ENCODE results near the gene MARCHF2.
"Not testable (repeated sequence)": the region's sequence is repeated elsewhere in the genome, so short reads cannot be mapped to it uniquely, and the experiment has no call there.

The MARCHF2 gene

DNA sequence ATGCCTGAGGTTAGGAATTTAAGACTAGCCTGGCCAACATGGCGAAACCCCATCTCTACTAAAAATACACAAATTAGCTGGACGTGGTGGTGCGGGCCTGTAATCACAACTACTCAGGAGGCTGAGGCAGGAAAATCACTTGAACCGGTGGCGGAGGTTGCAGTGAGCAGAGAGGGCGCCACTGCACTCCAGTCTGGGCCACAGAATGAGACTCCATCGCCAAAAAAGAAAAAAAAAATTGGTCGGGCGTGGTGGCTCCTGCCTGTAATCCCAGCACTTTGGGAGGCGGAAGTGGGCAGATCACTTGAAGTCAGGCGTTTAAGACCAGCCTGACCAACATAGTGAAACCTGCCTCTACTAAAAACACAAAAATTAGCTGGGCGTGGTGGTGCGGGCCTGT is 2.4 kb upstream of the MARCHF2 start:
- not testable (repeated sequence) for DNase-seq (ENCODE audit: low read depth in 2 of 2)

GRCh38 chr19:8413629-8413995 is 507 bp downstream of the MARCHF2 start:
- DNase-seq (ENCODE audit: low read depth in 2 of 2), result no peak

GRCh38 chr19:8416796-8417195 is 3.7 kb downstream of the MARCHF2 start:
- no peak for DNase-seq (ENCODE audit: low read depth in 2 of 2)

DNA sequence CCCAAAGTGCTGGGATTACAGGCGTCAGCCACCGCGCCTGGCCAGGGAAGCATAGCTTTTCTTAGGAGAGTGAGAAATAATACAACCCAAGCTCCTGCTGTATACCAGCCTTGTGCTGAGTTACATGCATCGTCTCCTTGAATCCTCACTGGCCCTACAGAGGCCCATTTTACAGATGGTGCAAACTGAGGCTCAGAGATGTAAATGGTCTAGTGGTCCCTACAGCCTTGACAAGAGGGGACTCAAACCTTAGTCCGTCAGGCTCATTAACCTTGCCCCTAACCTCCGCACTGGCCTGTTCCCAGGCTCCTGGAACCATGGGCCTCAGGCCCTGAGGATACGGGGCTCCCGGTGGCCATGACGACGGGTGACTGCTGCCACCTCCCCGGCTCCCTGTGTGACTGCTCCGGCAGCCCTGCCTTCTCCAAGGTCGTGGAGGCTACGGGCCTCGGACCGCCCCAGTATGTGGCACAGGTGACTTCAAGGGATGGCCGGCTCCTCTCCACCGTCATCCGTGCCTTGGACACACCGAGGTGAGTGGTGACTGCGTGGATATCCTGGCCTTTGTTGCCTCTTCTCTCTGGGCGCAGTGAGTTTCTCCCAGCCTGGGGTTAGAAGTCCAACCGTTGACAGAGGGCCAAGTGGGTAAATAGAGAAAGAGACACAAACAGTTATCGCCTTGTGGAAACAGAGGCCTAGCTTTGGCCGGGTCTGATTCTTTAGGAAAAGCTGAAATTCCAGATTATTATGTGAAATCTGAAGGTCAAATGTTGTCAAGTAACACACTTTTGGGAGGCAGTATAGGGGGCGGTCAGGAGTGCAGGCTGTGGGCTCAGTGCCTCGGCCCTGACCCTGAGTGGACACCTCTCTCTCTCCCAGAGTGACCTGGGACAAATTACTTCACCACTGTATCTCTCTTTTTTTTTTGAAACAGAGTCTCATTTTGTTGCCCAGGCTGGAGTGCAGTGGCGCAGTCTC is 8.7 kb downstream of the MARCHF2 start:
- no peak for DNase-seq (ENCODE audit: low read depth in 2 of 2)

- DNase-seq (ENCODE audit: low read depth in 2 of 2), result no peak
These were observed 10.7 kb downstream of the MARCHF2 start for GRCh38 chr19:8423817-8424223.

GRCh38 chr19:8425331-8425730 is 12.2 kb downstream of the MARCHF2 start:
- not testable (repeated sequence) for DNase-seq (ENCODE audit: low read depth in 2 of 2)

DNA sequence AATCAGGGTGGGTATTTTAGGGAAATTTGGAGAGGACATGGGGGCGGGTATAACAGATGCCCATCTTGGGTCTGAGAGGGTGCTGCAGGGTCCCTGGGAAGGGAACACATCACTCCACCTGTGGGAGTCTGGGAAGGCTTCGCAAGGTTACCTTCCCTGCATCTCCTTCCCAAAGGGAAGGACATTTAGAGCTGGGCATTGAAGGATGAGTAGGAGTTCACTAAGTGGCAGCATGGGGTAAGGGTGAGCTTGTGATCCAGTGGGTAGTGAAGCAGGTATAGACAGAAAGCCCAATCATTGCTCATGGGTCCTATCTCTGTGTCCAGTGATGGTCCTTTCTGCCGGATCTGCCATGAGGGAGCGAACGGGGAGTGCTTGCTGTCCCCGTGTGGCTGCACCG is 13.2 kb downstream of the MARCHF2 start:
- DNase-seq (ENCODE audit: low read depth in 2 of 2), result no peak

- no peak for DNase-seq (ENCODE audit: low read depth in 2 of 2)
These were observed 15.9 kb downstream of the MARCHF2 start for GRCh38 chr19:8429044-8429443.

- DNase-seq (ENCODE audit: low read depth in 2 of 2), result no peak
These were observed 16.7 kb downstream of the MARCHF2 start for GRCh38 chr19:8429826-8430225.

DNA sequence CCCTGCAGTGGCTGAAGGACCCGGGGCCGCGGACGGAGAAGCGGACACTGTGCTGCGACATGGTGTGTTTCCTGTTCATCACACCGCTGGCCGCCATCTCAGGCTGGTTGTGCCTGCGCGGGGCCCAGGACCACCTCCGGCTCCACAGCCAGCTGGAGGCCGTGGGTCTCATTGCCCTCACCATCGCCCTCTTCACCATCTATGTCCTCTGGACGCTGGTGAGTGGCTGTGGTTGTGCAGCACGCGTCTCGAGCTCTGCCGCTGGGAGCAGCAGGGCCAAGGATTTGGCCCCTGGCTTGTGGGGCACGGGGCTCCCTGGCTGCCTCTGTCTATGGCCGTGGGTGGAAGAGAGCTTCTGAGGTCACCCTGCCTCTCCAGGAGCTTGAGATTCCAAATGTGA is 17.5 kb downstream of the MARCHF2 start:
- no peak for DNase-seq (ENCODE audit: low read depth in 2 of 2)

DNA sequence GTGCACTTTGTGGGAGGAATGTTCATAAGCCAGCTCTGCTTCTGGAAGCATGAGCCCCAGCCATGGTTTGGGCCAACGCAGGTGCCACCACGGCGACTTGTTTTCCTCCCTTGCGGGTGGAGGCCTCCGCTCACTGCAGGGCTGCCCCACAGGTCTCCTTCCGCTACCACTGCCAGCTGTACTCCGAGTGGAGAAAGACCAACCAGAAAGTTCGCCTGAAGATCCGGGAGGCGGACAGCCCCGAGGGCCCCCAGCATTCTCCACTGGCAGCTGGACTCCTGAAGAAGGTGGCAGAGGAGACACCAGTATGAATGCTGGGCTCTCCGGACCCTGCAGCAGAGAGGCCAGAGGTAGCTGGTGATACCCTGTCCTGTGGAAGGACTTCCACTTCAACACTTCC is 25.1 kb downstream of the MARCHF2 start:
- no peak for DNase-seq (ENCODE audit: low read depth in 2 of 2)

GRCh38 chr19:8441725-8442544 is 28.8 kb downstream of the MARCHF2 start:
- no peak for DNase-seq (ENCODE audit: low read depth in 2 of 2)

DNA sequence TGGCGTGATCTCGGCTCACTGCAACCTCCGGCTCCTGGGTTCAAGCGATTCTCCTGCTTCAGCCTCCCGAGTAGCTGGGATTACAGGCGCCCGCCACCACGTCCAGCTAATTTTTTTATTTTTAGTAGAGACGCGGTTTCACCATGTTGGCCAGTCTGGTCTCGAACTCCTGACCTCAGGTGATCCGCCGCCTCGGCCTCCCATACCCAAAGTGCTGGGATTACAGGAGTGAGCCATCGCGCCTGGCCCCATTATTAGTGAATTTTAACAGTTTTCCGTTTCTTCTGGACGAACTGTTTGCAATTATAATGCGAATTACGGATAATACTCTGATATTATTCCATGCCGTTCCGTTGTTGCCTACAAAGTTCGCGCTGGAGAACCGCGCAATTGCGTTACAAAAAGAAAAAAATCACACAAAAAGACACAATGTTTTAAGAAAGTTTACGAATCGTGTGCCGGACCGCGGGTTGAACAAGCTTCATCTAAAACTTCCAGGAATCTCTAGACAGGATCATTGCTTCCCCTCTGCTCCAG is 31.1 kb downstream of the MARCHF2 start:
- DNase-seq (ENCODE audit: low read depth in 2 of 2), result not testable (repeated sequence)

GRCh38 chr19:8444677-8445487 is 31.8 kb downstream of the MARCHF2 start, which contains the start of gene HNRNPM:
Gene HNRNPM (plus strand): TSS chr19:8444975. CDS start chr19:8444999, 24 bp downstream.
- DNase-seq (ENCODE audit: low read depth in 2 of 2), result peak; percentile 100

DNA sequence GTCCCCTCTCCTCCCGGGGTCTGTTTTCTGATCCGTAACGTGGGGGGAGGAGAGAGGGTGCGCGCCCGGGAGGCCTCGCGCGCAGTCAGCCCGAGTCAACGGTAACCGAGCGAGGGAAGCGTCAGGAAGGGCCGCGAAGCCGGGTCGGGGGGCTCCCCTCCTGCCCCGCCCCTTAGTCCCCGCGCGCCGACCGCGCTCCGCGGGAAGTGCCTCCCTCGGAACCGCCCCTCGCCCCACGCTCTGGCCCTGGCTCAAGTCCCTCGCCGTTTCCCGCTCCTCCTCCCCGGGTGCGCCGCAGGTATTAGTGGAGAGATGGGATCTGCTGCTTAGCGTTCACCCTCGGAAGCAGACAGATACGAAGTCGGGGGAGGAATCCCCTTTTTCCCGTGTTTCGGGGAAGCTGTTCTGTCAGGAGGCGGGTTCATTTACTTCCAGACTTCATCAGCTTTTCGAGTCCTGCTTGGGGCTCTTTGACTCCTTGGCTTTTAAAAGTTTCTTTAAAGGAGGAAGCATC is 32.4 kb downstream of the MARCHF2 start:
- DNase-seq (ENCODE audit: low read depth in 2 of 2), result peak in 1 of 2 donors; percentile 14

GRCh38 chr19:8446061-8446709 is 33.1 kb downstream of the MARCHF2 start:
- DNase-seq (ENCODE audit: low read depth in 2 of 2), result no peak

DNA sequence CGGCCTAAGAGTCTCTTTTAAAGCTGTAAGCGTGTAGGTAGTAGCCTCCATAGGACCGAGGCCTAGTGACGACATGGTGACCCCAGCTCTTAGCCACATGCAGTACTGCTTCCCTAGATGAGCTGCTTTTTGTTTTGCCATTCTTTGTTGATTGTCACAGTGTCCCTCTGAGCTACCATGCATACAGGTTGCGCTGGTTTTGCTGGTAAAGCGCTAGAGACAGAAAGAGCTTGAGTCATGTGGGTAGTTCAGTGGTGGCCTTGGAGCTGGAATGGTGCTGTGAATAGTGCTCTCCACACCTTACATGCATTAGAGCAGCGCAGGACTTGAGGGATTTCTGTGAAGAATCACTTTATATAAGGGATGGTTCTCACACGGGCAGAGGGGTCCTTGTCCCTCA is 36.7 kb downstream of the MARCHF2 start:
- DNase-seq (ENCODE audit: low read depth in 2 of 2), result no peak

DNA sequence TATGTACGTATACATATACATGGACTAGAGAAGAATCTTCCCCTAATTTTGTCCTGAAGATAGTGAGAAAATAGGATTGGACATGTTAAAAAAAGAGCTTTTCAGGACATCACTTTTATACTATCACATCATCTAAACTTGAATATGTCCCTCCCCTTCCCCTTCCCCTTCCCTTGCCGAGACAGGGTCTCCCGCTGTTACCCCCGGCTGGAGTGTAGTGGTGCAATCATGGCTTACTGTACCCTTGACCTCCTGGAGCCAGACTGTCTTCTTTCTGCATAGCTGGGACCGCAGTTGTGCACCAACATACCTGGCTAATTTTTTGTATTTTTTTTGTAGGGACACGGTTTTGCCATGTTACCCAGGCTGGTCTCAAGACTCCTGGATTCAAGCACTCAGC is 38.3 kb downstream of the MARCHF2 start:
- no peak for DNase-seq (ENCODE audit: low read depth in 2 of 2)

- no peak for DNase-seq (ENCODE audit: low read depth in 2 of 2)
These were observed 38.8 kb downstream of the MARCHF2 start for GRCh38 chr19:8451885-8452284.

DNA sequence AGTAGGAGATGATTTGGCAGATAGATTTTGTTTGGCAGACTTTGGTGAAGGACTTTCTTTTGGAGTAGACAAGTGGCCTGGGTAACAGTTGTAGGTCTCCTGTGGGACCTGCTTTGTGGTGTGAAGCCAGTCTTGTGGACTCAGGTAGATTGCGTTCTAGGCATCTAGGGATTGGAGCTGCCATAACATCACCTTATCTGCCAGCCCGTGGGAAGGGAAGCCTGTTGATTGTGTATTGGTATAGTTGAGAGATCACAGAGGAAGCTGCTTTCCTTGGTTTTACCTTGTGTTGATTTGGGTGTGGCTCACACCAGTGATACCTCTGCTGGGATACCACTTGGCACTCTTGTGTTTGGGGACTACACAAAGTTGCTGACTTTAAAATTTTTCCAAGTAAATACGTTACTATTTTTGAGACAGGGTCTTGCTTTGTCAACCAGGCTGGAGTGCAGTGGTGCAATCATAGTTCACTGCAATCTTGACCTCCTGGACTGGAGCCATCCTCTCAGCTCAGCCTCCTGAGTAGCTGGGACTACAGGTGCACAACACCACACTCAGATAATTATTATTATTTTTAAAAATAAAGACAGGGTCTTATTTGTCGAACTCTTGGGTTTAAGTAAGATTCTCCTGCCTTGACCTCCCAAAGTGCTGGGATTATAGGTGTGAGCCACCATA is 39.5 kb downstream of the MARCHF2 start:
- DNase-seq (ENCODE audit: low read depth in 2 of 2), result no peak

Data from activated CD8-positive, alpha-beta memory T cell treated with anti-CD3 and anti-CD28 coated beads for 4 hours (primary cell).